WTC11 (cell line): ENCODE measurements around the gene METTL1. TPM values are rescaled to one million over a fixed set of nuclear protein-coding genes. Genes with fewer than 3 reads are reported as not detected.

Experiments
- ATAC-seq: fragments of 200-7000 bp; cut with Tn5 transposase; 2 replicates; pipeline ENCODE4 v1.10.0; 2021; ENCODE audit warnings: mild to moderate bottlenecking, moderate library complexity
- CTCF ChIA-PET: fragments of 300-600 bp; sonication (Branson Sonifier 250); formaldehyde crosslinking; loops from one replicate; lab custom pipeline; 2021; ENCODE audit warnings: antibody characterized with exemption; lab: Charles Lee
- POLR2A ChIA-PET: fragments of 350-600 bp; sonication (Branson Sonifier 250); formaldehyde crosslinking; loops from one replicate; lab custom pipeline; 2021; ENCODE audit warnings: antibody characterized with exemption; lab: Charles Lee
- DNase-seq: peaks from one replicate; pipeline ENCODE4 v3.0.0; 2021; ENCODE audit warnings: low spot score
- H3K27ac Mint-ChIP-seq: 2 replicates; pipeline ENCODE4 v1.8.0; 2021; ENCODE audit warnings: mixed read lengths
- H3K27me3 Mint-ChIP-seq: 2 replicates; pipeline ENCODE4 v1.8.0; 2021; ENCODE audit warnings: low read depth, mild to moderate bottlenecking, moderate library complexity, mixed read lengths
- H3K36me3 Mint-ChIP-seq: 2 replicates; pipeline ENCODE4 v1.8.0; 2021; ENCODE audit warnings: mixed read lengths
- H3K4me1 Mint-ChIP-seq: 2 replicates; pipeline ENCODE4 v1.8.0; 2022; ENCODE audit warnings: mixed read lengths
- H3K4me3 Mint-ChIP-seq: 2 replicates; pipeline ENCODE4 v1.8.0; 2021; ENCODE audit warnings: mild to moderate bottlenecking, moderate library complexity, mixed read lengths
- H3K9me3 Mint-ChIP-seq: 2 replicates; pipeline ENCODE4 v1.8.0; 2021; ENCODE audit warnings: mixed read lengths
- ARID4B ChIP-seq: sonication (generic); formaldehyde crosslinking; IDR thresholded peaks from 2 replicates; pipeline ENCODE4 v1.8.0; 2023; ENCODE audit warnings: missing genetic modification reagents, mild to moderate bottlenecking, borderline replicate concordance
- CDX4 ChIP-seq: fragments of 250-450 bp; sonication (Bioruptor Pico); IDR thresholded peaks from 2 replicates; pipeline ENCODE4 v1.9.0; 2021; ENCODE audit warnings: moderate library complexity, mild to moderate bottlenecking, inconsistent platforms, borderline replicate concordance
- CREM ChIP-seq: sonication (generic); formaldehyde crosslinking; IDR thresholded peaks from 2 replicates; pipeline ENCODE4 v1.8.1; 2022; ENCODE audit warnings: mild to moderate bottlenecking, missing genetic modification reagents, moderate library complexity
- EMX1 ChIP-seq: fragments of 250-450 bp; sonication (Bioruptor Pico); IDR thresholded peaks from 2 replicates; pipeline ENCODE4 v1.8.0; 2021; ENCODE audit warnings: mild to moderate bottlenecking
- ESRRA ChIP-seq: sonication (generic); formaldehyde crosslinking; IDR thresholded peaks from 2 replicates; pipeline ENCODE4 v1.8.1; 2022; ENCODE audit warnings: mild to moderate bottlenecking, missing genetic modification reagents, borderline replicate concordance
- FOXK1 ChIP-seq: sonication (generic); formaldehyde crosslinking; IDR thresholded peaks from 2 replicates; pipeline ENCODE4 v1.8.0; 2022; ENCODE audit warnings: mild to moderate bottlenecking, moderate library complexity, missing genetic modification reagents
- FOXP1 ChIP-seq: sonication (generic); formaldehyde crosslinking; IDR thresholded peaks from 2 replicates; pipeline ENCODE4 v1.8.0; 2022; ENCODE audit warnings: missing genetic modification reagents, mild to moderate bottlenecking, moderate library complexity, borderline replicate concordance
- GRHL2 ChIP-seq: fragments of 250-450 bp; sonication (Bioruptor Pico); IDR thresholded peaks from 2 replicates; pipeline ENCODE4 v1.8.0; 2022; ENCODE audit warnings: mild to moderate bottlenecking, moderate library complexity; ENCODE audit not compliant: insufficient replicate concordance, severe bottlenecking
- PRDM15 ChIP-seq: sonication (generic); formaldehyde crosslinking; IDR thresholded peaks from 2 replicates; pipeline ENCODE4 v1.8.0; 2022; ENCODE audit warnings: missing genetic modification reagents
- RORB ChIP-seq: fragments of 250-450 bp; sonication (Bioruptor Pico); IDR thresholded peaks from 2 replicates; pipeline ENCODE4 v1.9.0; 2021; ENCODE audit warnings: mild to moderate bottlenecking
- USF1 ChIP-seq: sonication (generic); formaldehyde crosslinking; IDR thresholded peaks from 2 replicates; pipeline ENCODE4 v1.8.0; 2022; ENCODE audit warnings: mild to moderate bottlenecking, missing genetic modification reagents
- ZNF281 ChIP-seq: sonication (generic); formaldehyde crosslinking; IDR thresholded peaks from 2 replicates; pipeline ENCODE4 v1.8.0; 2023; ENCODE audit warnings: mild to moderate bottlenecking, missing genetic modification reagents
- ZNF317 ChIP-seq: sonication (generic); formaldehyde crosslinking; IDR thresholded peaks from 2 replicates; pipeline ENCODE4 v1.8.1; 2023; ENCODE audit warnings: low read depth, mild to moderate bottlenecking, moderate library complexity, missing genetic modification reagents, borderline replicate concordance
- ZNF671 ChIP-seq: fragments of 250-450 bp; sonication (Bioruptor Pico); IDR thresholded peaks from 2 replicates; pipeline ENCODE4 v1.8.0; 2021; ENCODE audit warnings: mild to moderate bottlenecking
- total RNA-seq: library from RNA; stranded (reverse); gene quantifications from 3 replicates; pipeline ENCODE4 v1.2.3, GENCODE V29; 2021
- TF ChIP-seq, protein P1 (sequence below): sonication (generic); formaldehyde crosslinking; IDR thresholded peaks from 2 replicates; pipeline ENCODE4 v1.8.1; 2022; ENCODE audit warnings: low read depth, mild to moderate bottlenecking, moderate library complexity, missing genetic modification reagents, borderline replicate concordance
- TF ChIP-seq, protein P2 (sequence below): sonication (generic); formaldehyde crosslinking; IDR thresholded peaks from 2 replicates; pipeline ENCODE4 v1.8.1; 2023; ENCODE audit warnings: mild to moderate bottlenecking, missing genetic modification reagents, moderate library complexity

METTL1 gene
- total RNA-seq, 1 experiment from 2014 or later, result 25.5 TPM

DNA sequence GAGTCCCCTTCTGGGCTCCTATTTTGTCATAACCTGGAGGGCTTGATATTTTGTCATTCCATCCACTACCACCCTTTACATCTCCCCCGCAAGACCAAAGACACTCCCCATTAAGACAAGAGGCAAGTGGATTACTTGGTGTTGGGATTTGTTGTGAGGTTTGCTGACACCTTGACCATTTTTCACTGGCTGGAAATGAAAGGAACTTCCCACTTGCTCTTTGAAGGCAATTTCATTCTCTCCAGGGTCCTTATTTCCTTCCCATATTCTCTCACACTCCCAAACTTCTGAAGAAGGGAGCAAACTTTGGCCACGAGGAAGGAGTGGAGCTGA lies 48.3 kb downstream of the METTL1 start:
- no peak for ATAC-seq
- Mint-ChIP-seq H3K9me3 (no peaks in the 10 kb centered on the region), H3K4me3 (no peak overlapping the region), H3K27ac (no peak overlapping the region)
- POLR2A ChIA-PET, result no interaction called here
- TF ChIP-seq FOXP1 (CRISPR knock-in tag) (no peak), ZNF671 (CRISPR knock-in tag) (no peak), CREM (CRISPR knock-in tag) (no peak), RORB (CRISPR knock-in tag) (no peak), ZNF281 (CRISPR knock-in tag) (no peak), PRDM15 (CRISPR knock-in tag) (no peak), FOXK1 (no peak), USF1 (no peak), ESRRA (no peak), ZNF317 (CRISPR knock-in tag) (no peak), EMX1 (CRISPR knock-in tag) (no peak), CDX4 (no peak), GRHL2 (CRISPR knock-in tag) (no peak), ARID4B (no peak)
- TF ChIP-seq, protein P1, sequence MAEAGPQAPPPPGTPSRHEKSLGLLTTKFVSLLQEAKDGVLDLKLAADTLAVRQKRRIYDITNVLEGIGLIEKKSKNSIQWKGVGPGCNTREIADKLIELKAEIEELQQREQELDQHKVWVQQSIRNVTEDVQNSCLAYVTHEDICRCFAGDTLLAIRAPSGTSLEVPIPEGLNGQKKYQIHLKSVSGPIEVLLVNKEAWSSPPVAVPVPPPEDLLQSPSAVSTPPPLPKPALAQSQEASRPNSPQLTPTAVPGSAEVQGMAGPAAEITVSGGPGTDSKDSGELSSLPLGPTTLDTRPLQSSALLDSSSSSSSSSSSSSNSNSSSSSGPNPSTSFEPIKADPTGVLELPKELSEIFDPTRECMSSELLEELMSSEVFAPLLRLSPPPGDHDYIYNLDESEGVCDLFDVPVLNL (CRISPR knock-in tag), result no peak
- TF ChIP-seq, protein P2, sequence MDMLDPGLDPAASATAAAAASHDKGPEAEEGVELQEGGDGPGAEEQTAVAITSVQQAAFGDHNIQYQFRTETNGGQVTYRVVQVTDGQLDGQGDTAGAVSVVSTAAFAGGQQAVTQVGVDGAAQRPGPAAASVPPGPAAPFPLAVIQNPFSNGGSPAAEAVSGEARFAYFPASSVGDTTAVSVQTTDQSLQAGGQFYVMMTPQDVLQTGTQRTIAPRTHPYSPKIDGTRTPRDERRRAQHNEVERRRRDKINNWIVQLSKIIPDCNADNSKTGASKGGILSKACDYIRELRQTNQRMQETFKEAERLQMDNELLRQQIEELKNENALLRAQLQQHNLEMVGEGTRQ, result no peak
- TF ChIP-seq, all 79 proteins: peak for 0
- H3K27me3 Mint-ChIP-seq, result peaks cover 60% of the 10 kb centered on the region
- H3K36me3 Mint-ChIP-seq, result peaks cover 9% of the 10 kb centered on the region
- H3K4me1 Mint-ChIP-seq, result peaks cover 15% of the 10 kb centered on the region
- no peak for DNase-seq
- CTCF ChIA-PET, result interaction anchor here (0.6 to 5.8 kb wide), 4 partner anchors 12 to 140 kb away, joined by 3 to 146 read pairs (median 4); partner anchors contain the start of genes AGAP2 and B4GALNT1
